HCT116 (cell line): ENCODE results near the gene EIF3M.

Experiments
- EZH2 ChIP-seq: fragments of 200-600 bp; sonication (generic); IDR thresholded peaks from 2 replicates; pipeline ENCODE4 v1.6.1; 2017; ENCODE audit warnings: antibody characterized with exemption, mixed run types
- RAD21 ChIP-seq: IDR thresholded peaks from 2 replicates; pipeline ENCODE4 v1.6.1; 2012; ENCODE audit warnings: low read depth, mild to moderate bottlenecking
- ZNF274 ChIP-seq: fragments of 200-500 bp; sonication (Bioruptor generic); IDR thresholded peaks from 2 replicates; pipeline ENCODE4 v1.6.1; 2014; ENCODE audit warnings: mild to moderate bottlenecking, low read depth, low read length, inconsistent platforms

GRCh38 chr11:32584921-32585320 lies 1.3 kb downstream of the EIF3M start:
- TF ChIP-seq RAD21 (no peak), ZNF274 (no peak), EZH2 (no peak)
